Activated CD8-positive, alpha-beta T cell treated with anti-CD3 and anti-CD28 coated beads for 36 hours (primary cell): ENCODE results near the gene SLC34A1. TPM values are rescaled to one million over a fixed set of nuclear protein-coding genes. Genes with fewer than 3 reads are reported as not detected.
A peak's percentile ranks its signal among the peaks of the same experiment; 100 is the strongest.

ENCODE experiments used
- ATAC-seq: fragments of 200-7000 bp; cut with Tn5 transposase; one replicate; pipeline ENCODE4 v1.10.0; 2021; ENCODE audit warnings: mild to moderate bottlenecking, moderate library complexity
- CTCF ChIA-PET: fragments of 350-600 bp; sonication (Branson Sonifier 250); formaldehyde crosslinking; loops from one replicate; lab custom pipeline; 2021; ENCODE audit warnings: antibody characterized with exemption; lab: Charles Lee
- POLR2A ChIA-PET: fragments of 350-600 bp; sonication (Branson Sonifier 250); formaldehyde crosslinking; loops from one replicate; lab custom pipeline; 2021; ENCODE audit warnings: antibody characterized with exemption; lab: Charles Lee
- DNase-seq: peaks from one replicate; pipeline ENCODE4 v3.0.0-alpha.2; 2020
- H3K27ac Mint-ChIP-seq: one replicate; pipeline ENCODE4 v1.8.0; 2021; ENCODE audit warnings: mild to moderate bottlenecking, mixed read lengths
- H3K27me3 Mint-ChIP-seq: one replicate; pipeline ENCODE4 v1.8.0; 2021; ENCODE audit warnings: mixed read lengths
- H3K36me3 Mint-ChIP-seq: one replicate; pipeline ENCODE4 v1.8.0; 2021; ENCODE audit warnings: low read depth, mixed read lengths
- H3K4me1 Mint-ChIP-seq: one replicate; pipeline ENCODE4 v1.8.0; 2021; ENCODE audit warnings: low read depth, mixed read lengths
- H3K4me3 Mint-ChIP-seq: one replicate; pipeline ENCODE4 v1.8.0; 2021; ENCODE audit warnings: mild to moderate bottlenecking, moderate library complexity, mixed read lengths
- H3K9me3 Mint-ChIP-seq: one replicate; pipeline ENCODE4 v1.8.0; 2021; ENCODE audit warnings: mixed read lengths
- intact Hi-C: fragments of 100-400 bp; cut with micrococcal nuclease; formaldehyde crosslinking; loops from one replicate; pipeline ENCODE4 v1.10.0; 2022
- total RNA-seq, 2 experiments: library from RNA; stranded (reverse); gene quantifications; one replicate each; pipeline ENCODE4 v1.2.3, GENCODE V29; 2021
- TF ChIP-seq, protein P1 (sequence below): fragments of 200-600 bp; IDR thresholded peaks from one replicate; pipeline ENCODE4 v1.8.0; 2022; ENCODE audit warnings: antibody characterized with exemption, mild to moderate bottlenecking

The SLC34A1 gene
- total RNA-seq, 2 experiments from 2014 or later: 0.29 to 0.43 TPM

DNA sequence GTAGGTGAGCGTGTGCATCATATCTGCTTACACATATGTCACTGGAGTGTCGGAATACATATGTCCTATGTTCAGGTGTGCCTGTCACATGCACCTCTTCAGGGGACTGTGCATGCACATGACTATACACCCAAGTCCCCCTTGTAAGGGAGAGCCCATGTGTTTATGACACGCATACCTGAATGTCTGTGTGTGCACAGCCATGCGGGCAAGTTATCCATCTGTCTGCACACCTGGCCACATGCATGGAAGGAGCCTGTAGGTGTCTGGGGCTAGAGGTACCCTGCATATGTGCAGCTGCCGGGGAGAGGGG lies 27.1 kb upstream of the SLC34A1 start:
- intact Hi-C loops: loop anchor here (5.0 kb wide), 1 partner anchor 40 kb away; no protein-coding TSS in a partner anchor
- no peak for DNase-seq
- peaks cover 10% of the 10 kb centered on the region for H3K36me3 Mint-ChIP-seq
- ChIA-PET CTCF (interaction anchor here (0.8 to 6.8 kb wide), 5 partner anchors 13 to 47 kb away, joined by 4 to 55 read pairs (median 13); no protein-coding TSS in a partner anchor), POLR2A (interaction anchor here (0.5 to 1.2 kb wide), 5 partner anchors 32 to 115 kb away, joined by 3 read pairs; no protein-coding TSS in a partner anchor)
- TF ChIP-seq, protein P1, sequence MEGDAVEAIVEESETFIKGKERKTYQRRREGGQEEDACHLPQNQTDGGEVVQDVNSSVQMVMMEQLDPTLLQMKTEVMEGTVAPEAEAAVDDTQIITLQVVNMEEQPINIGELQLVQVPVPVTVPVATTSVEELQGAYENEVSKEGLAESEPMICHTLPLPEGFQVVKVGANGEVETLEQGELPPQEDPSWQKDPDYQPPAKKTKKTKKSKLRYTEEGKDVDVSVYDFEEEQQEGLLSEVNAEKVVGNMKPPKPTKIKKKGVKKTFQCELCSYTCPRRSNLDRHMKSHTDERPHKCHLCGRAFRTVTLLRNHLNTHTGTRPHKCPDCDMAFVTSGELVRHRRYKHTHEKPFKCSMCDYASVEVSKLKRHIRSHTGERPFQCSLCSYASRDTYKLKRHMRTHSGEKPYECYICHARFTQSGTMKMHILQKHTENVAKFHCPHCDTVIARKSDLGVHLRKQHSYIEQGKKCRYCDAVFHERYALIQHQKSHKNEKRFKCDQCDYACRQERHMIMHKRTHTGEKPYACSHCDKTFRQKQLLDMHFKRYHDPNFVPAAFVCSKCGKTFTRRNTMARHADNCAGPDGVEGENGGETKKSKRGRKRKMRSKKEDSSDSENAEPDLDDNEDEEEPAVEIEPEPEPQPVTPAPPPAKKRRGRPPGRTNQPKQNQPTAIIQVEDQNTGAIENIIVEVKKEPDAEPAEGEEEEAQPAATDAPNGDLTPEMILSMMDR: no peak
- H3K4me1 Mint-ChIP-seq: peaks cover 69% of the 10 kb centered on the region
- peak overlapping the region; percentile 89 for H3K4me3 Mint-ChIP-seq
- H3K27me3 Mint-ChIP-seq: no peaks in the 10 kb centered on the region
- ATAC-seq: no peak
- peaks cover 14% of the 10 kb centered on the region for H3K9me3 Mint-ChIP-seq
- H3K27ac Mint-ChIP-seq: peak overlapping the region; percentile 84

DNA sequence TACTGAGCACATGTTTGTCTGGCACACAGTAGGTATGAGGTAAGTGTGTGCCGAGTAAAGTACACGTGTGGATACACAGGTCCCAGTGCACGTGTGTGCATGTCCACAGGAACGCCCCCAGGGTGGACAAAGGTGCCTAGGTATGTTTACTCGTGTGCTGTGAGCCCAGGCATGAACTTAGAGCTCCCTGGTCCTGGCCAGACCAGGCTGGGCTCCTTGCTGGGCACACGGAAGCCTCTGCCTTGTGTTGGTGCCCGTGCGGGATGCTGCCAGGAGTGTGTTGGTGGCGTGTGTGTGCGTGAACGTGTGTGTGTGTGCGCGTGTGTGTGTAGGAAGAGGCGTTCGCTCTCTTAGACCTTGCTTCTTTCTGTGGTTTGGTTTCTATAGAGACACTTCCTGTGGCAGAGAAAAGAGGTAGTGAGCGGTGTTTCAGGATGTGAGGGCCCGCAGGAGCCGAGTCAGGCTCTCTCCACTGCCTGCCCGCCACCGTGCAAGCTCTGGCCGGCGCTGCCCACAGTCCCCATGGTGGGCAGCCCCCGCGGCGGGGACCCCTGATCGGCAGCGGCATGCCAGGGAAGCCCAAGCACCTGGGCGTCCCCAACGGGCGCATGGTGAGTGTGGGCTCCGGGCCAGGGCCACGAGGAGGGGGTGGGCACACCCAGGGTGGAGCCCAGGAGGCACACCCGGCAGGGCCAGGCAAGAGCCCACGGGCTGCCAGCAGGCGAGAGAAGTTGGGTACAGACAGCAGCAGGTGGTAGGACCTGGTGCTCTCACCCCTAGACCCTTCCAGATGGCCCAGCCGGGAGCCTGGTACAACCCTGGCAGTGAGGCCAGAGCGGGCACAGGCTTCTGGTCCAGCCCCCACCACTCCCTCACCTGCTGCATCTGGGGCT lies 26.5 kb upstream of the SLC34A1 start, which contains the start of gene RGS14:
Gene RGS14, plus strand, starts transcription at position 466 of the 893 bp plus-strand sequence. Its CDS starts 101 bp downstream, at position 567.
- peaks cover 14% of the 10 kb centered on the region for H3K9me3 Mint-ChIP-seq
- peaks cover 75% of the 10 kb centered on the region for H3K4me1 Mint-ChIP-seq
- ATAC-seq: peak; percentile 87
- POLR2A ChIA-PET: interaction anchor here (0.5 to 1.2 kb wide), 5 partner anchors 32 to 114 kb away, joined by 3 read pairs; no protein-coding TSS in a partner anchor
- intact Hi-C loops: loop anchor here (5.0 kb wide), 1 partner anchor 40 kb away; no protein-coding TSS in a partner anchor
- CTCF ChIA-PET: interaction anchor here (0.8 to 6.8 kb wide), 9 partner anchors 12 to 48 kb away, joined by 3 to 55 read pairs (median 4); no protein-coding TSS in a partner anchor
- TF ChIP-seq, protein P1: no peak
- H3K4me3 Mint-ChIP-seq: peak within 1 kb of the TSS; percentile 89
- no peaks in the 10 kb centered on the region for H3K27me3 Mint-ChIP-seq
- peak within 1 kb of the TSS; percentile 84 for H3K27ac Mint-ChIP-seq
- peak; percentile 75 for DNase-seq
- H3K36me3 Mint-ChIP-seq: peaks cover 10% of the 10 kb centered on the region

DNA sequence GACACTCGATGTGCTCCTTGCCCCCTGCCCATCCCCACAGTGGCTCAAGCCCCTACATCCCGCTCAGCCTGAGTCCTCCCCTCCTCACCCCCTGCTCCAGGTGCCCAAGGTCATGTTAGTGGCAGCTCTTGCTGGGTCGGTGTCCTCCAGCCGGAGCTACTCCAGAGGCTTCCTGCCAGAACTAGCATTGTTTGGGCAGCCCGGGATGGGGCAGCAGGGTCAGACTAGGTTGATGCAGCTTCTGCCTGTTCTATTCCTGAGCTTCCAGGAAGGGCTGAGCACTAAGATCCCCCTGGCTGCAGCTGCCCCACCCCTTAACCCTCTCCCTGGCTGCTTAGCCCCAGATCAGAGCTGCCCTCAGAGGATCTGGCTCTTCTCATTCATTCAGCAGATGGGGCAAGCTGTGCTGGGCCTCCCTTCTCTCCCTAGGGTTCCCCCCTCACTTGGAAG lies 25.8 kb upstream of the SLC34A1 start:
- POLR2A ChIA-PET: no interaction called here

DNA sequence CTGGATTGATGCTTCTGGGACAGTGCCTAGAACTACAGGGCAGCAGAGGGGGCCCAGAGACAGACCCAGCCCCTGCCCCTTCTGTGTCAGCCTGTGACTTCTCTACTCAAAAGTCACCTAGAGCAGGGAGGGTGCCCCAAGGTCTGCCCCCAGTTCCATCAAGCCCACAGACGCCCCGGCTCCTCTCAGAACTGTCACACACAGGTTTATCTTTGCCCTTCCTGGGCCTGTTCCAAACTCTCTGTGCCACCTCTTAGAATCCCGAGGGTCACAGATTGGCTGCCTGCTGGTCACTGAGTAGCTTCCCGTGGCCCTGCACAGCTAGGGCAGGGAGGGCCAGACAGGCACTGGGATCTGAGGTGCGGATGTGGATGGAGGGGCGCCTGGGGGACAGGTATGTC lies 24.8 kb upstream of the SLC34A1 start:
- no peak for DNase-seq
- Mint-ChIP-seq H3K4me1 (peaks cover 88% of the 10 kb centered on the region), H3K4me3 (peak overlapping the region; percentile 89), H3K36me3 (peaks cover 10% of the 10 kb centered on the region), H3K27ac (peak overlapping the region; percentile 81), H3K9me3 (peaks cover 14% of the 10 kb centered on the region), H3K27me3 (no peaks in the 10 kb centered on the region)
- TF ChIP-seq, protein P1: no peak
- intact Hi-C loops: loop anchor here (5.0 kb wide), 1 partner anchor 42 kb away; no protein-coding TSS in a partner anchor
- ATAC-seq: no peak
- ChIA-PET POLR2A (interaction anchor here (1.3 to 3.6 kb wide), 2 partner anchors 9 to 11 kb away, joined by 4 to 19 read pairs; partner anchors contain the start of gene LMAN2), CTCF (interaction anchor here (1.4 to 6.8 kb wide), 6 partner anchors 11 to 50 kb away, joined by 4 to 55 read pairs (median 7); no protein-coding TSS in a partner anchor)

More for the DNA sequence above, 25.8 kb upstream of the SLC34A1 start:
- CTCF ChIA-PET: interaction anchor here (1.1 to 6.8 kb wide), 6 partner anchors 12 to 49 kb away, joined by 3 to 55 read pairs (median 4); no protein-coding TSS in a partner anchor
- H3K36me3 Mint-ChIP-seq: peaks cover 10% of the 10 kb centered on the region
- H3K4me3 Mint-ChIP-seq: peak overlapping the region; percentile 89
- peaks cover 14% of the 10 kb centered on the region for H3K9me3 Mint-ChIP-seq
- intact Hi-C loops: loop anchor here (5.0 kb wide), 1 partner anchor 41 kb away; no protein-coding TSS in a partner anchor
- ATAC-seq: no peak
- no peak for DNase-seq
- H3K27me3 Mint-ChIP-seq: no peaks in the 10 kb centered on the region
- peak overlapping the region; percentile 81 for H3K27ac Mint-ChIP-seq
- H3K4me1 Mint-ChIP-seq: peaks cover 81% of the 10 kb centered on the region
- TF ChIP-seq, protein P1: no peak
